DOHH2 (cell line): ENCODE measurements around the gene CPSF4L.

Experiments used
- EZH2phosphoT487 ChIP-seq: fragments of 200-600 bp; sonication (generic); IDR thresholded peaks from 2 replicates; pipeline ENCODE4 v1.6.1; 2017; ENCODE audit warnings: borderline replicate concordance, mild to moderate bottlenecking, antibody characterized with exemption, low read length, moderate library complexity, mixed read lengths
- TF ChIP-seq, protein P1 (sequence below): fragments of 200-600 bp; sonication (generic); IDR thresholded peaks from one replicate; pipeline ENCODE4 v1.5.1; 2014; ENCODE audit warnings: antibody characterized with exemption, mild to moderate bottlenecking, low read depth, low read length; ENCODE audit not compliant: poor library complexity, severe bottlenecking

- TF ChIP-seq, protein P1, sequence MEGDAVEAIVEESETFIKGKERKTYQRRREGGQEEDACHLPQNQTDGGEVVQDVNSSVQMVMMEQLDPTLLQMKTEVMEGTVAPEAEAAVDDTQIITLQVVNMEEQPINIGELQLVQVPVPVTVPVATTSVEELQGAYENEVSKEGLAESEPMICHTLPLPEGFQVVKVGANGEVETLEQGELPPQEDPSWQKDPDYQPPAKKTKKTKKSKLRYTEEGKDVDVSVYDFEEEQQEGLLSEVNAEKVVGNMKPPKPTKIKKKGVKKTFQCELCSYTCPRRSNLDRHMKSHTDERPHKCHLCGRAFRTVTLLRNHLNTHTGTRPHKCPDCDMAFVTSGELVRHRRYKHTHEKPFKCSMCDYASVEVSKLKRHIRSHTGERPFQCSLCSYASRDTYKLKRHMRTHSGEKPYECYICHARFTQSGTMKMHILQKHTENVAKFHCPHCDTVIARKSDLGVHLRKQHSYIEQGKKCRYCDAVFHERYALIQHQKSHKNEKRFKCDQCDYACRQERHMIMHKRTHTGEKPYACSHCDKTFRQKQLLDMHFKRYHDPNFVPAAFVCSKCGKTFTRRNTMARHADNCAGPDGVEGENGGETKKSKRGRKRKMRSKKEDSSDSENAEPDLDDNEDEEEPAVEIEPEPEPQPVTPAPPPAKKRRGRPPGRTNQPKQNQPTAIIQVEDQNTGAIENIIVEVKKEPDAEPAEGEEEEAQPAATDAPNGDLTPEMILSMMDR, result no peak
- TF ChIP-seq EZH2phosphoT487, result no peak
Observed at GRCh38 chr17:73286863-73287296, 25.2 kb upstream of the CPSF4L start.
